Chondrocyte (in vitro differentiated cells): ENCODE data around the gene FXYD7. TPM values are rescaled to one million over a fixed set of nuclear protein-coding genes. Genes with fewer than 3 reads are reported as not detected.

Experiments used
- DNase-seq: peaks from one replicate; pipeline ENCODE4 v3.0.0; 2021; ENCODE audit warnings: mixed read lengths, low spot score
- H3K27ac Mint-ChIP-seq: one replicate; pipeline ENCODE4 v1.8.0; 2021; ENCODE audit warnings: mild to moderate bottlenecking, moderate library complexity, mixed read lengths; ENCODE audit not compliant: unreplicated experiment
- H3K27me3 Mint-ChIP-seq: 2 replicates; pipeline ENCODE4 v1.8.0; 2021; ENCODE audit warnings: low read depth, mixed read lengths
- H3K36me3 Mint-ChIP-seq: 2 replicates; pipeline ENCODE4 v1.8.0; 2021; ENCODE audit warnings: low read depth, mixed read lengths
- H3K4me1 Mint-ChIP-seq: 2 replicates; pipeline ENCODE4 v1.8.0; 2021; ENCODE audit warnings: low read depth, mild to moderate bottlenecking, mixed read lengths
- H3K4me3 Mint-ChIP-seq: one replicate; pipeline ENCODE4 v1.8.0; 2021; ENCODE audit warnings: mild to moderate bottlenecking, moderate library complexity, mixed read lengths; ENCODE audit not compliant: unreplicated experiment
- H3K9me3 Mint-ChIP-seq: 2 replicates; pipeline ENCODE4 v1.8.0; 2021; ENCODE audit warnings: low read depth, mixed read lengths
- CTCF ChIP-seq: fragments of 200-600 bp; sonication (generic); IDR thresholded peaks from 2 replicates; pipeline ENCODE4 v1.5.0; 2021; ENCODE audit warnings: antibody characterized with exemption, mild to moderate bottlenecking, moderate library complexity
- total RNA-seq: library from RNA; stranded (reverse); gene quantifications from 3 replicates; pipeline ENCODE4 v1.2.1, GENCODE V29; 2021

Gene FXYD7
- total RNA-seq, 1 donor from 2014 or later: not detected

DNA sequence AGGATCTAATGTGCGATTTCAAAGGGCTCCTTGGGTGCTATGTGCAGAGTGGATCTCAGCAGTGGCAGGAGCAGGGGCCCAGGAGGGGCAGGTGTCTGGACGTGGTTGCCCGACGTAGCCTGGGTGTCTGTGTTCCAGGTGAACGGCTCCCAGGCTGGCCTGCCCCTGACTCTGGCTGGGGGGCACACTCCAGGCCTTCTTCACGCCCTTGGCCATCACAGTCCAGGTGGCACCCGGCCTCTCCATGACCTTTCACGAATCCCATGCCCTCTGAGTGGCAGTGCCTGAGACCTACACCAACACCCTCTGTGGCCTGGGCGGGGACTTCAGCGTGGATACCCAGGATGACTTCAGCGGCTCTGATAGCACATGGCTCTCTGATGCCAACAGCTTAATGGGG is 38.7 kb upstream of the FXYD7 start:
- no peaks in the 10 kb centered on the region for H3K36me3 Mint-ChIP-seq
- no peak overlapping the region for H3K4me3 Mint-ChIP-seq
- no peaks in the 10 kb centered on the region for H3K9me3 Mint-ChIP-seq
- TF ChIP-seq CTCF: no peak
- H3K27ac Mint-ChIP-seq: no peak overlapping the region
- no peak for DNase-seq
- peaks cover 3% of the 10 kb centered on the region for H3K27me3 Mint-ChIP-seq
- H3K4me1 Mint-ChIP-seq: no peaks in the 10 kb centered on the region

GRCh38 chr19:35105047-35105410 is 38.0 kb upstream of the FXYD7 start:
- TF ChIP-seq CTCF: no peak
- no peak overlapping the region for H3K4me3 Mint-ChIP-seq
- H3K27me3 Mint-ChIP-seq: peaks cover 3% of the 10 kb centered on the region
- H3K9me3 Mint-ChIP-seq: no peaks in the 10 kb centered on the region
- H3K36me3 Mint-ChIP-seq: no peaks in the 10 kb centered on the region
- DNase-seq: no peak
- H3K27ac Mint-ChIP-seq: no peak overlapping the region
- no peaks in the 10 kb centered on the region for H3K4me1 Mint-ChIP-seq

GRCh38 chr19:35105411-35106290 is 37.4 kb upstream of the FXYD7 start:
- no peaks in the 10 kb centered on the region for H3K36me3 Mint-ChIP-seq
- H3K27ac Mint-ChIP-seq: no peak overlapping the region

DNA sequence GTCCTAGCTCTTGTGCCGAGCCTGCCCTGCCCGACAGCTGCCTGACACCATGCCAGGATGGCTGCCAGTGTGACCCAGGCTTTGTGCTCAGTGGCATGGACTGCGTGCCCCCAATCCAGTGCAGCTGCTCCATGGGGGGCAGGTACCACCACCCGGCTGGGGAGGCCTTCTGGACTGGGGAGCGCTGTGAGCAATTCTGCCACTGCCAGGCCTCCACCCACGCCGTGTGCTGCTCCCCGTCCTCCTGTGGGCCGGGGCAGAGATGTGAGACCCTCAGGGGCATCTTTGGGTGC is 36.8 kb upstream of the FXYD7 start:
- Mint-ChIP-seq H3K27me3 (peaks cover 3% of the 10 kb centered on the region), H3K27ac (no peak overlapping the region), H3K9me3 (no peaks in the 10 kb centered on the region), H3K4me1 (no peaks in the 10 kb centered on the region), H3K4me3 (no peak overlapping the region), H3K36me3 (no peaks in the 10 kb centered on the region)
- no peak for TF ChIP-seq CTCF
- no peak for DNase-seq

More at GRCh38 chr19:35105411-35106290, 37.4 kb upstream of the FXYD7 start:
- no peak for DNase-seq
- no peaks in the 10 kb centered on the region for H3K4me1 Mint-ChIP-seq
- H3K9me3 Mint-ChIP-seq: no peaks in the 10 kb centered on the region
- peaks cover 3% of the 10 kb centered on the region for H3K27me3 Mint-ChIP-seq
- no peak overlapping the region for H3K4me3 Mint-ChIP-seq
- TF ChIP-seq CTCF: no peak

- Mint-ChIP-seq H3K27ac (no peak overlapping the region), H3K4me1 (no peaks in the 10 kb centered on the region), H3K27me3 (peaks cover 5% of the 10 kb centered on the region), H3K4me3 (no peak overlapping the region), H3K36me3 (no peaks in the 10 kb centered on the region), H3K9me3 (no peaks in the 10 kb centered on the region)
- no peak for DNase-seq
- no peak for TF ChIP-seq CTCF
Observed at GRCh38 chr19:35106898-35107541, 36.0 kb upstream of the FXYD7 start.
